GM23248 (cell line): Measurements from ENCODE around the gene EMP1. TPM values are rescaled to one million over a fixed set of nuclear protein-coding genes. Genes with fewer than 3 reads are reported as not detected.

Source experiments
- DNase-seq: peaks from one replicate; pipeline ENCODE4 v3.0.0-alpha.2; 2015
- H2AFZ ChIP-seq: fragments of 200-600 bp; sonication (generic); 2 replicates; pipeline ENCODE4 v1.6.1; 2016; ENCODE audit warnings: antibody characterized with exemption
- H3F3A ChIP-seq: fragments of 200-600 bp; sonication (generic); 2 replicates; pipeline ENCODE4 v1.6.1; 2016; ENCODE audit warnings: mild to moderate bottlenecking, antibody characterized with exemption, mixed run types; ENCODE audit not compliant: insufficient read depth
- H3K27ac ChIP-seq: fragments of 200-600 bp; sonication (generic); 2 replicates; pipeline ENCODE4 v1.5.1; 2016; ENCODE audit warnings: mild to moderate bottlenecking
- H3K27me3 ChIP-seq: fragments of 200-600 bp; sonication (generic); replicated peaks from 2 replicates; pipeline ENCODE4 v1.6.1; 2016; ENCODE audit warnings: mild to moderate bottlenecking; ENCODE audit not compliant: insufficient read depth
- H3K36me3 ChIP-seq: fragments of 200-600 bp; sonication (generic); 2 replicates; pipeline ENCODE4 v1.6.1; 2016; ENCODE audit warnings: low read depth, mild to moderate bottlenecking
- H3K4me1 ChIP-seq: fragments of 200-600 bp; sonication (generic); 2 replicates; pipeline ENCODE4 v1.6.1; 2016; ENCODE audit warnings: mild to moderate bottlenecking; ENCODE audit not compliant: insufficient read depth
- H3K4me2 ChIP-seq: fragments of 200-600 bp; sonication (generic); one replicate; pipeline ENCODE4 v1.6.1; 2016; ENCODE audit warnings: mild to moderate bottlenecking; ENCODE audit not compliant: unreplicated experiment
- H3K4me3 ChIP-seq: fragments of 200-600 bp; sonication (generic); 2 replicates; pipeline ENCODE4 v1.5.1; 2016; ENCODE audit warnings: mild to moderate bottlenecking
- H3K79me2 ChIP-seq: fragments of 200-600 bp; sonication (generic); 2 replicates; pipeline ENCODE4 v1.6.1; 2016; ENCODE audit warnings: mild to moderate bottlenecking; ENCODE audit not compliant: insufficient read depth
- H3K9ac ChIP-seq: fragments of 200-600 bp; sonication (generic); 2 replicates; pipeline ENCODE4 v1.6.1; 2016; ENCODE audit warnings: mild to moderate bottlenecking
- H3K9me2 ChIP-seq: fragments of 200-600 bp; sonication (generic); 2 replicates; pipeline ENCODE4 v1.6.1; 2016; ENCODE audit warnings: mixed run types, mild to moderate bottlenecking, moderate library complexity; ENCODE audit not compliant: insufficient read depth
- H3K9me3 ChIP-seq: fragments of 200-600 bp; sonication (generic); one replicate; pipeline ENCODE4 v1.6.1; 2017; ENCODE audit warnings: low read depth
- H4K20me1 ChIP-seq: fragments of 200-600 bp; sonication (generic); 2 replicates; pipeline ENCODE4 v1.6.0; 2016; ENCODE audit not compliant: insufficient read depth
- EZH2 ChIP-seq: fragments of 200-600 bp; sonication (generic); IDR thresholded peaks from 2 replicates; pipeline ENCODE4 v1.6.1; 2018; ENCODE audit warnings: antibody characterized with exemption, mild to moderate bottlenecking; ENCODE audit not compliant: insufficient read depth, poor library complexity, severe bottlenecking
- EZH2phosphoT487 ChIP-seq: fragments of 200-600 bp; sonication (generic); IDR thresholded peaks from 2 replicates; pipeline ENCODE4 v1.6.1; 2018; ENCODE audit warnings: antibody characterized with exemption, moderate library complexity, mild to moderate bottlenecking, low read depth; ENCODE audit not compliant: insufficient read depth
- WGBS, 2 experiments: methylation state at CpG; one replicate each; pipeline ENCODE4 v1.1.6; 2015 to 2017; ENCODE audit warnings: low lambda C conversion rate in 2 of 2, low coverage in 1 of 2; ENCODE audit errors: missing lambda C conversion rate in 2 of 2; 5-methylcytosine and 5-hydroxymethylcytosine counted together
- in situ Hi-C: fragments of 300-500 bp; cut with MboI; formaldehyde crosslinking; loops from 2 replicates; pipeline ENCODE4 v1.15.0; 2020
- polyA plus RNA-seq: library from polyadenylated mRNA; unstranded; fragments of >200 nt; fragmentation: Nextera tagmentation; extraction: Ambion mirVana; gene quantifications from 2 replicates; pipeline ENCODE4 v1.2.1, GENCODE V29; 2016
- total RNA-seq: library from RNA; depleted of rRNA; stranded (reverse); fragments of >200 nt; shearing (Covaris generic); gene quantifications from 2 replicates; pipeline ENCODE4 v1.2.3, GENCODE V29; 2014

EMP1 gene
- total and polyA plus RNA-seq, 2 experiments from 2014 or later: 518 to 631 TPM

GRCh38 chr12:13253966-13254760, 57.6 kb downstream of the EMP1 start:
- in situ Hi-C loops: no loop called here

GRCh38 chr12:13255792-13256691, 59.5 kb downstream of the EMP1 start:
- TF ChIP-seq EZH2 (no peak), EZH2phosphoT487 (no peak)
- Histone ChIP-seq H3K27me3 (no peaks in the 10 kb centered on the region; the same call in 1 of the 2 replicates), H3K4me3 (peak overlapping the region; percentile 71), H3K27ac (no peak overlapping the region), H4K20me1 (no peaks in the 10 kb centered on the region), H3K4me1 (peaks cover 3% of the 10 kb centered on the region), H2AFZ (peak overlapping the region; percentile 94), H3K9me2 (no peaks in the 10 kb centered on the region), H3F3A (peaks cover 2% of the 10 kb centered on the region), H3K4me2 (peak overlapping the region; percentile 72), H3K9me3 (no peaks in the 10 kb centered on the region), H3K79me2 (no peaks in the 10 kb centered on the region), H3K36me3 (no peaks in the 10 kb centered on the region), H3K9ac (peak overlapping the region; percentile 63)
- in situ Hi-C loops: no loop called here
- DNase-seq: peak; percentile 94
- WGBS, 2 experiments: 21 to 22% methylated on average over 18 of the region's 18 CpGs

More at GRCh38 chr12:13253966-13254760, 57.6 kb downstream of the EMP1 start:
- no peaks in the 10 kb centered on the region for H4K20me1 ChIP-seq
- no peaks in the 10 kb centered on the region for H3K79me2 ChIP-seq
- H3K9me2 ChIP-seq: no peaks in the 10 kb centered on the region
- no peaks in the 10 kb centered on the region; the same call in 1 of the 2 replicates for H3K27me3 ChIP-seq
- H3F3A ChIP-seq: peaks cover 7% of the 10 kb centered on the region
- no peak overlapping the region for H3K27ac ChIP-seq
- no peaks in the 10 kb centered on the region for H3K36me3 ChIP-seq
- no peak for DNase-seq
- TF ChIP-seq EZH2phosphoT487 (no peak), EZH2 (no peak)
- no peaks in the 10 kb centered on the region for H3K9me3 ChIP-seq
- no peak overlapping the region for H3K9ac ChIP-seq
- H3K4me3 ChIP-seq: no peak overlapping the region
- 0 out of 2 replicates have a peak overlapping the region, but pooled peaks have one; percentile 10 for H2AFZ ChIP-seq
- no peak overlapping the region for H3K4me2 ChIP-seq
- H3K4me1 ChIP-seq: peaks cover 14% of the 10 kb centered on the region
- 68 to 69% methylated on average over 7 of the region's 7 CpGs for WGBS, 2 experiments

GRCh38 chr12:13256692-13257045, 60.1 kb downstream of the EMP1 start:
- Histone ChIP-seq H3K9me2 (no peaks in the 10 kb centered on the region), H3K27me3 (no peaks in the 10 kb centered on the region; the same call in 1 of the 2 replicates)

GRCh38 chr12:13257356-13257875, 60.9 kb downstream of the EMP1 start:
- no peak for DNase-seq
- 83 to 89% methylated on average over 3 of the region's 3 CpGs for WGBS, 2 experiments
- Histone ChIP-seq H3K9ac (no peak overlapping the region), H3F3A (no peaks in the 10 kb centered on the region), H3K27me3 (no peaks in the 10 kb centered on the region; the same call in 1 of the 2 replicates), H3K27ac (no peak overlapping the region), H3K4me3 (no peak overlapping the region), H2AFZ (no peak overlapping the region), H4K20me1 (no peaks in the 10 kb centered on the region), H3K4me2 (no peak overlapping the region), H3K9me2 (no peaks in the 10 kb centered on the region), H3K9me3 (no peaks in the 10 kb centered on the region), H3K36me3 (no peaks in the 10 kb centered on the region), H3K4me1 (no peaks in the 10 kb centered on the region), H3K79me2 (no peaks in the 10 kb centered on the region)
- TF ChIP-seq EZH2 (no peak), EZH2phosphoT487 (no peak)
- in situ Hi-C loops: no loop called here

More at GRCh38 chr12:13256692-13257045, 60.1 kb downstream of the EMP1 start:
- no peak for DNase-seq
- Histone ChIP-seq H3K4me2 (no peak overlapping the region), H3K27ac (no peak overlapping the region), H4K20me1 (no peaks in the 10 kb centered on the region), H3F3A (no peaks in the 10 kb centered on the region), H3K9ac (no peak overlapping the region), H3K4me1 (no peaks in the 10 kb centered on the region), H2AFZ (no peak overlapping the region), H3K4me3 (no peak overlapping the region), H3K36me3 (no peaks in the 10 kb centered on the region), H3K9me3 (no peaks in the 10 kb centered on the region), H3K79me2 (no peaks in the 10 kb centered on the region)
- WGBS, 2 experiments: 86 to 88% methylated on average over 4 of the region's 4 CpGs
- in situ Hi-C loops: no loop called here
- no peak for TF ChIP-seq EZH2
- TF ChIP-seq EZH2phosphoT487: no peak
